ENCODE data around the gene METTL22.

DNA sequence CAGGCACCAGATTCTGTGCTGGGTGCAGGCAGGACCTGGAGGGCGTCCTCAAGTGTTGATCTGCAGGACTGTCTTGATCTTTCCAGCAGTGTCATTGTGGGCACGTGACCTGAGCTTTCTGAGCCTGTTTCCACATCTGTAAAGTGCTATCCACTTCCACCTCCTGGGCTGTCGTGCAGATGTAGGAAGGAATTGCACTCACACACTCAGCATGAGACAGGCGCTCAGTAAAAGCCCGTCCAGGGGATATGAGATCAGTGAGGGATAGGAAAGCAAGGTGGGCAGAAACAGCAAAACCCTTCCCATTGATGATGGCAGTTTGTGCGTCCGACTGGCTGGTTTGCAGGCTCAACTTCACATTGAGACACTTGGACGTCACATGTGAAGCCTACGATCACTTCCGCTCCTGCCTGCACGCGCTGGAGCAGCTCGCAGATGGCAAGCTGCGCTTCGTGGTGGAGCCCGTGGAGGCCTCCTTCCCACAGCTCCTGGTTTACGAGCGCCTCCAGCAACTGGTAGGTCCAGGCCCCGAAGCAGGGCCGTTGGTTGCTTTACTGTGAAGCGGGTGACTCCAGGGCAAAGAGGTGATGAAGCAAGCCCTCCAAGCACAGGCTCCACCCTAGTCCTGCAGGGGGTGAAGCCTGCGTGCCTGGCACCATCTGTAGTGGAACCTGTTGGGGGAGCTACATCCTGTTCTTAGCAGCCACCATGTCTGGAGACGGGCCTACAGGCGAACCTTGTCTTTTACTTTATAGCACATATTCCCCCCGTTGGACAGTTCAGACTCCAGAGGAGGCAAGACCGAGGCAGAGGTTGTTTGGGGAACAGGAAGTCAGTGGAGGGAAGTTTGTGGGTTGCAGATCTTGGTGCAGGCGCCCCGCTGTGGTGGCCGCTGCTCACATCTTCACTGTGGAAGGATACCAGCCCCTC lies 23.0 kb downstream of the METTL22 start:
- TF ChIP-seq, protein P1, sequence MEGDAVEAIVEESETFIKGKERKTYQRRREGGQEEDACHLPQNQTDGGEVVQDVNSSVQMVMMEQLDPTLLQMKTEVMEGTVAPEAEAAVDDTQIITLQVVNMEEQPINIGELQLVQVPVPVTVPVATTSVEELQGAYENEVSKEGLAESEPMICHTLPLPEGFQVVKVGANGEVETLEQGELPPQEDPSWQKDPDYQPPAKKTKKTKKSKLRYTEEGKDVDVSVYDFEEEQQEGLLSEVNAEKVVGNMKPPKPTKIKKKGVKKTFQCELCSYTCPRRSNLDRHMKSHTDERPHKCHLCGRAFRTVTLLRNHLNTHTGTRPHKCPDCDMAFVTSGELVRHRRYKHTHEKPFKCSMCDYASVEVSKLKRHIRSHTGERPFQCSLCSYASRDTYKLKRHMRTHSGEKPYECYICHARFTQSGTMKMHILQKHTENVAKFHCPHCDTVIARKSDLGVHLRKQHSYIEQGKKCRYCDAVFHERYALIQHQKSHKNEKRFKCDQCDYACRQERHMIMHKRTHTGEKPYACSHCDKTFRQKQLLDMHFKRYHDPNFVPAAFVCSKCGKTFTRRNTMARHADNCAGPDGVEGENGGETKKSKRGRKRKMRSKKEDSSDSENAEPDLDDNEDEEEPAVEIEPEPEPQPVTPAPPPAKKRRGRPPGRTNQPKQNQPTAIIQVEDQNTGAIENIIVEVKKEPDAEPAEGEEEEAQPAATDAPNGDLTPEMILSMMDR (IDR thresholded peaks at IDR 0.05; ENCODE audit: insufficient read depth, low read length): peak; percentile 39
- TF ChIP-seq SPI1 (IDR thresholded peaks at IDR 0.05; ENCODE audit: borderline replicate concordance, low read depth): peak; percentile 87; the same call in 1 of the 2 replicates
- peak; percentile 76 for TF ChIP-seq POLR2AphosphoS5 (IDR thresholded peaks at IDR 0.05; ENCODE audit: low read depth)
